Measurements from ENCODE around the gene LTB4R2. TPM values are rescaled to one million over a fixed set of nuclear protein-coding genes. Genes with fewer than 3 reads are reported as not detected.
"Not testable (repeated sequence)": the region's sequence is repeated elsewhere in the genome, so short reads cannot be mapped to it uniquely, and the experiment has no call there.

LTB4R2 gene
- polyA plus RNA-seq, 3 donors from 2014 or later = 2.1 to 4.9 (median 3.9) TPM

DNA sequence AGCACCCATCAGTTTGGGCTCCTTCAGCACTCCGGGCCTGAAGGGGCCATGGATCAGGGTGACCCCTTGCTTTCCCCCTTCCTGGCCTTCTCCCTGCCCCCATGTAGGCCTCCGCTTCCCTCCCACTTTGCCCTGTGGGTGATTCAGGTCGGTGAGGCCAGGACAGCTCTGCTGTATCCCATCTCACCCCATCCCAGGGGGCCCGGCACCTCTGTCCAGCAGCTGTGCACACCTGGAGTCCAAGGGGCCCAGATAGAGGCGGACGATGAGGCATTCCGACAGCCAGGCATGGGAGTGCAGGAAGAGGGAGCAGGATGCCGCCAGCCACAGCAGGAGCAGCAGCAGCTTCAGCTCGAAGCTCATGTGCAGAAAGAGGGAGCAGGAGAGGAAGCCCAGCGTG, 12.7 kb downstream of the LTB4R2 start:
- H3K4me1 Mint-ChIP-seq = peaks cover 12 to 18% of the 10 kb centered on the region in 2 donors
- peaks cover 0 to 9% (median 4%) of the 10 kb centered on the region in 3 donors for H3K36me3 Mint-ChIP-seq
- H3K9me3 Mint-ChIP-seq = no peaks in the 10 kb centered on the region
- H3K4me3 Mint-ChIP-seq = no peak overlapping the region
- no peak for DNase-seq
- H3K27ac Mint-ChIP-seq = peak overlapping the region in 1 of 6 donors; percentile 31
- H3K27me3 Mint-ChIP-seq (ENCODE audit: low read depth in 3 of 3) = peaks cover 4 to 23% (median 5%) of the 10 kb centered on the region in 3 donors

GRCh38 chr14:24323341-24323740, 13.4 kb downstream of the LTB4R2 start:
- Mint-ChIP-seq H3K27ac (peak overlapping the region in 1 of 6 donors; percentile 70), H3K4me1 (peaks cover 14 to 25% of the 10 kb centered on the region in 2 donors), H3K36me3 (peaks cover 0 to 9% (median 0%) of the 10 kb centered on the region in 3 donors), H3K4me3 (no peak overlapping the region), H3K9me3 (no peaks in the 10 kb centered on the region), H3K27me3 (ENCODE audit: low read depth in 3 of 3) (peaks cover 5 to 23% (median 5%) of the 10 kb centered on the region in 3 donors)
- DNase-seq = no peak

- H3K27ac Mint-ChIP-seq = peak overlapping the region in 1 of 6 donors; percentile 28
- peaks cover 21 to 32% of the 10 kb centered on the region in 2 donors for H3K4me1 Mint-ChIP-seq
- H3K4me3 Mint-ChIP-seq = no peak overlapping the region
- H3K27me3 Mint-ChIP-seq (ENCODE audit: low read depth in 3 of 3) = peaks cover 6 to 22% (median 6%) of the 10 kb centered on the region in 3 donors
- no peak for DNase-seq
- peaks cover 0 to 9% (median 0%) of the 10 kb centered on the region in 3 donors for H3K36me3 Mint-ChIP-seq
- no peaks in the 10 kb centered on the region for H3K9me3 Mint-ChIP-seq
Observed at GRCh38 chr14:24324024-24324423, 14.1 kb downstream of the LTB4R2 start.

DNA sequence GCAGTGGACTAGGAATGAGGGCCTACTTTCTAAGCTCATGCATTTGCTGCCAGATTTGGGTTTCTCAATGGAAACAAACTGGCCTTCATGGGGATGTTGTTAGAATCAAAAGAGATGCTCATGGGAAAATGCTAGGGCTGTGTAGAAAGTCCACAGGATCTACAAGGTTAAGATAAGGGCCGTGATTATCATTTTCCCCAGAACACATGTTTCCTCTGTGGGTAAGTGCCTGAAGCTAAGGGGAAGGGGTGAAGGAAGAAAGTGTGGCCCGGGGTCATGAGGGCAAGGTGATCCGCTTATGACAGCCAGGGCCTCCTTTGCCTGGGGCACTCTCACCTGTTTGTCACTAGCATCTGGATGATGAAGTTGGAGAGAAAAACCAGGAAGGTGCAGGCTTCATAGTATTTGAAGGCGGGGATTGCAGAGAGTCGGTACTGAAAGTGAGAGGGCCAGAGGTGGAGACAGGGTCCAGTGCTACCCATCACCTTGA, 15.1 kb downstream of the LTB4R2 start:
- Mint-ChIP-seq H3K27me3 (ENCODE audit: low read depth in 3 of 3) (peaks cover 12 to 27% (median 16%) of the 10 kb centered on the region in 3 donors), H3K27ac (peak overlapping the region in 3 of 6 donors; percentile 53 to 82 (median 75)), H3K4me3 (no peak overlapping the region), H3K9me3 (no peaks in the 10 kb centered on the region), H3K36me3 (peaks cover 0 to 7% (median 0%) of the 10 kb centered on the region in 3 donors), H3K4me1 (peaks cover 31 to 40% of the 10 kb centered on the region in 2 donors)
- DNase-seq = no peak

DNA sequence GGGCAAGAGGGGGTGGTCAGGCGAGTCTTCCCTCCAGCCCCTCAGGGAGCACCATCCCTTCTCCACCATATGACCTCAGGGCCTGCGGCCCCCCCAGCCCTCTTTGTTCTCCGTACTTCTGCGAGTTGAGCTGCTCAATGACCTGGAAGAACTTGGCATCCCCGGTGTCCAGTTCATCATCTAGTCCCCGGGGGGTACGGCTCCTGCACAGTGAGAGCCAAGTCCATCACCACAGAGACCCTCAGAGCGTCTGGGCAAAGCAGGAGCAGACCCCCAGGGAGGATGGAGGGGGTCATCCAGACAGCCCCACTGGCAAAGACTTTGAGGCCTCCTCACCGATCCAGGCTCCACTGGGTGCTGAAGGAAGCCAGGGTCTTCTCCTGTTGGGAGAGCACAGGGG, 16.0 kb downstream of the LTB4R2 start:
- H3K4me1 Mint-ChIP-seq = peaks cover 40 to 49% of the 10 kb centered on the region in 2 donors
- no peak overlapping the region for H3K4me3 Mint-ChIP-seq
- no peaks in the 10 kb centered on the region for H3K9me3 Mint-ChIP-seq
- peaks cover 0 to 4% (median 0%) of the 10 kb centered on the region in 3 donors for H3K36me3 Mint-ChIP-seq
- H3K27me3 Mint-ChIP-seq (ENCODE audit: low read depth in 3 of 3) = peaks cover 11 to 31% (median 16%) of the 10 kb centered on the region in 3 donors
- DNase-seq = no peak
- H3K27ac Mint-ChIP-seq = peak overlapping the region in 1 of 6 donors; percentile 71

DNA sequence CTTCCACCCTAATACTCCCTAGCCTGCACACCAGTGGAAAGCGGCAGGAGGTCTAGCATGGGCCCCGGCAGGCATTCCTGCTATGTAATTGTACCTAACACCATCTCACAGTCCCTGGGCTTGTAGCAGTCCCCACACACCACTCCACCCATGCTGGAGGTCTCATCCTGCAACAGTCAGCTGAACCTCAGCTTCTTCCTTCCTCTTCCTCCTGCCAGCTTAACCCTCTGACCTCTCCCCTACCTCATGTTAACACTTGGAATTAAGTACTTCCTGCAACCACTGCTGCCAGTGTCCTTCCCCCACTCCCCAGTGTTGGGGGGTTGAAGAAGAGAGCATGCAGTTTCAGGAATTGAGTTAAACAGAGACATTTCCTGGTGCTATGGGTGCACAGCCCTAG, 17.4 kb downstream of the LTB4R2 start:
- no peaks in the 10 kb centered on the region for H3K9me3 Mint-ChIP-seq
- H3K27ac Mint-ChIP-seq = peak overlapping the region in 5 of 6 donors; percentile 86 to 92 (median 90)
- peak in 1 of 3 donors; percentile 8 for DNase-seq
- peaks cover 54 to 62% of the 10 kb centered on the region in 2 donors for H3K4me1 Mint-ChIP-seq
- peak overlapping the region; percentile 25 to 76 (median 67) for H3K4me3 Mint-ChIP-seq
- H3K36me3 Mint-ChIP-seq = no peaks in the 10 kb centered on the region
- peaks cover 20 to 34% (median 24%) of the 10 kb centered on the region in 3 donors for H3K27me3 Mint-ChIP-seq (ENCODE audit: low read depth in 3 of 3)

DNA sequence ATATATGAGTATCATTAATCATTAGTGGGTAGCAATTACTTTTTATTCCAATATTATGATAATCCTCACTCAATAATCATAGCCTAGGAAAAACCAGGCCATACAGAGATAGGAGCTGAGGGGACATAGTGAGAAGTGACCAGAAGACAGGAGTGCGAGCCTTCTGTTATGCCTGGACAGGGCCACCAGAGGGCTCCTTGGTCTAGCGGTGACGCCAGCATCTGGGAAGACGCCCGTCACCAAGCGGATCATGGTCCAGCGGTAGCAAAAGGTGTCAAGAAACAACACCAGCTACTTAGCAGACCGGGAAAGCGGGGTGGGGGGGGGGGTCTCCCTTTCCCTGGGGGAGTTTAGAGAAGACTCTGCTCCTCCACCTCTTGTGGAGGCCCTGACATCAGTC, 18.0 kb downstream of the LTB4R2 start:
- H3K27me3 Mint-ChIP-seq (ENCODE audit: low read depth in 3 of 3) = peaks cover 22 to 38% (median 25%) of the 10 kb centered on the region in 3 donors
- not testable (repeated sequence) for H3K36me3 Mint-ChIP-seq, H3K9me3 Mint-ChIP-seq
- peaks cover 60 to 68% of the 10 kb centered on the region in 2 donors for H3K4me1 Mint-ChIP-seq
- H3K27ac Mint-ChIP-seq = peak overlapping the region; percentile 60 to 94 (median 90)
- peak; percentile 38 to 49 (median 48) for DNase-seq
- peak overlapping the region in 4 of 5 donors; percentile 38 to 65 (median 42) for H3K4me3 Mint-ChIP-seq

DNA sequence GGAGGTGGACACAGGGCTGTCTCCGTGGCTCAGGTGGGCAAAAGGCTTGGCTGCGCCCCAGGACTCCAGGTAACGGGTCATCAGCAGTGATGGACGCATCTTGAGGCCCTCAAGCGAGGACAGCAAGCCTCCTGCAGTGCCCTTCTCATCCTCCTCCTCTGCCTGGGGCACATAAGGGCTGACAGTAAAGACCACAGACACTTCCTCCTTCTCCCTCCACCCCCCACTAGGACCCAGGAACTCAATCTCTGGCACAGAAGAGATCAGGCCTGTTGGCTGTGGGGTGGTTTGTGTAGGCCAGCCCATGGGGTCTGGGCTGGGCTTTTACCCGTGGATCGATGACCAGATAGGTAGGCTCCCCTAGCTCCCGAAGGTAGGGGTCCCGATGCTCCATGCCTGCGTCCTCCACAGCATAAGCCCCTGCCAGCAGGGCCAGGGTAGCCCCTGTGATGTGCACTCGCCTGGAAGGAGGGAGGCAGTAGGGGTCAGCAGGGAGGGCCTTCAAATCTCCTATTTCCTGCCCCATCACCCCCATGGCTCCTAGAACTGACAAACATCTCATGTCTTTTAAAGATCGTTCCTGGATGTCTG, 19.2 kb downstream of the LTB4R2 start:
- DNase-seq = no peak
- Mint-ChIP-seq H3K36me3 (no peaks in the 10 kb centered on the region), H3K27me3 (ENCODE audit: low read depth in 3 of 3) (peaks cover 27 to 39% (median 32%) of the 10 kb centered on the region in 3 donors), H3K4me1 (peaks cover 72 to 81% of the 10 kb centered on the region in 2 donors), H3K27ac (peak overlapping the region; percentile 84 to 97 (median 90)), H3K4me3 (peak overlapping the region; percentile 60 to 83 (median 76)), H3K9me3 (no peaks in the 10 kb centered on the region)

- Mint-ChIP-seq H3K27me3 (ENCODE audit: low read depth in 3 of 3) (peaks cover 28 to 39% (median 30%) of the 10 kb centered on the region in 3 donors), H3K9me3 (no peaks in the 10 kb centered on the region), H3K4me1 (peaks cover 75 to 85% of the 10 kb centered on the region in 2 donors), H3K4me3 (peak overlapping the region; percentile 60 to 83 (median 76)), H3K36me3 (no peaks in the 10 kb centered on the region), H3K27ac (peak overlapping the region; percentile 84 to 97 (median 90))
- peak; percentile 96 to 97 (median 96) for DNase-seq
Observed at GRCh38 chr14:24329736-24330135, 19.8 kb downstream of the LTB4R2 start.

DNA sequence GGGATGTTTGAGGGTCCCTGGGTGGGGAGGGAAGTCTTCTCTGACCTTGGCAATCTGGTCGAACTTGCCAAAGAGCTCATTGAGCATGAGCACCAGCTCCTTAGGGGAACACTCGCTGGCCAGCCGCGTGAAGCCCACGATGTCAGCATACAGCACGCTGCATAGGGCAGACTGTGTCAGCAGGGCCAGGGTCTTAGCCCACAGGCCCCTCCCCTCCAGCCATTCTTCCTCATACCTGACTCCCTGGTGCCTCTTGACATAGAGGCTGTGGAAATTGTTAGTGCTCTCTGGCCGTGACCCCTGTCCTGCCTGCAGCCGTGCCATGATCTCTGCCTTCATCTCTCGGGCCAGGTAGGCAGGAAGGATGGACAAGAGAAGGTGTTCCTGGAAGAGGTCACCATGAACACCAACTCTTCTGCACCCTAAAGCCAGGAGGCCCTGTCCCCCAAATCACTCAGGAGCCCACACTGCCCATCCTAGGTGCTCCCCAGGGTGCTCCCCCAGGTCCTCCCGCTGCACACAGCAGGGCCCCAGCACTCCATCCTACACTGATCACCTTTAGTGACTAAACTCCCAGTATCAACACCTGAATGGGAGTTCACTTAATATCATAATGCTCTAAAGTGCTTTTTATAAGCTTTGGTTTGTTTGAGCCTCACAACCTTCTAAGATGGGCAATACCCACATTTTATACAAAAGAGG, 21.2 kb downstream of the LTB4R2 start:
- H3K27ac Mint-ChIP-seq = peak overlapping the region; percentile 88 to 97 (median 90)

DNA sequence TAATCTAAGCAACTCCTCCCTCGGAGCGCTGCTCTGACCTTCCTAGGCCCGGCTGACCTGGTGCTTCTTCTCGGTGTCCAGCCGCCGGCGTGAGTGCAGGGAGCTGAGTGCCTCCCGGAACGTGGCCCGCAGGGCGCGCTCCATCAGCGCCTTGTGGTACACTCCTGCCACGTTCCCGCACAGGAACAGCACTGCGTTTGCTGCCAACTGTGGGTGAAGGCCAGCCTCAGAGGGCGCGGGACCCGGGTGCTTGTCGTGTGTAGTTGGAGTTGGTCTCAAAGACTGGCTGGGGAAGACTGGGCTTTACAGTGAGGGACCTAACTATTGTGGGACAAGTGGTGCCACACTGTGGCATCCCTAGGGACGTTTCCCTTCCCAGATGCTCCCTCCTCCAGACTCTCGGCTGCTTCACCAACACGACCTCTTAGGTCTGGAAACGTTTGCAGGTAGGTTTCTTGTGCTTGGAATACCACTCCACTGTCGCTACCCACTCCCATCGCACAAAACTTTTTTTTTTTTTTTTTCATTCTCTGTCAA, 21.9 kb downstream of the LTB4R2 start:
- Mint-ChIP-seq H3K4me3 (peak overlapping the region; percentile 61 to 83 (median 73)), H3K36me3 (peaks cover 7 to 9% (median 8%) of the 10 kb centered on the region in 3 donors), H3K9me3 (no peaks in the 10 kb centered on the region), H3K27ac (peak overlapping the region; percentile 81 to 92 (median 88)), H3K27me3 (ENCODE audit: low read depth in 3 of 3) (peaks cover 34 to 41% (median 40%) of the 10 kb centered on the region in 3 donors), H3K4me1 (peaks cover 83 to 89% of the 10 kb centered on the region in 2 donors)
- no peak for DNase-seq

More for the DNA sequence above, 21.2 kb downstream of the LTB4R2 start:
- Mint-ChIP-seq H3K36me3 (peaks cover 2 to 3% (median 2%) of the 10 kb centered on the region in 3 donors), H3K4me3 (peak overlapping the region in 1 of 5 donors; percentile 76), H3K4me1 (peaks cover 83 to 89% of the 10 kb centered on the region in 2 donors), H3K9me3 (no peaks in the 10 kb centered on the region), H3K27me3 (ENCODE audit: low read depth in 3 of 3) (peaks cover 32 to 41% (median 38%) of the 10 kb centered on the region in 3 donors)
- no peak for DNase-seq

DNA sequence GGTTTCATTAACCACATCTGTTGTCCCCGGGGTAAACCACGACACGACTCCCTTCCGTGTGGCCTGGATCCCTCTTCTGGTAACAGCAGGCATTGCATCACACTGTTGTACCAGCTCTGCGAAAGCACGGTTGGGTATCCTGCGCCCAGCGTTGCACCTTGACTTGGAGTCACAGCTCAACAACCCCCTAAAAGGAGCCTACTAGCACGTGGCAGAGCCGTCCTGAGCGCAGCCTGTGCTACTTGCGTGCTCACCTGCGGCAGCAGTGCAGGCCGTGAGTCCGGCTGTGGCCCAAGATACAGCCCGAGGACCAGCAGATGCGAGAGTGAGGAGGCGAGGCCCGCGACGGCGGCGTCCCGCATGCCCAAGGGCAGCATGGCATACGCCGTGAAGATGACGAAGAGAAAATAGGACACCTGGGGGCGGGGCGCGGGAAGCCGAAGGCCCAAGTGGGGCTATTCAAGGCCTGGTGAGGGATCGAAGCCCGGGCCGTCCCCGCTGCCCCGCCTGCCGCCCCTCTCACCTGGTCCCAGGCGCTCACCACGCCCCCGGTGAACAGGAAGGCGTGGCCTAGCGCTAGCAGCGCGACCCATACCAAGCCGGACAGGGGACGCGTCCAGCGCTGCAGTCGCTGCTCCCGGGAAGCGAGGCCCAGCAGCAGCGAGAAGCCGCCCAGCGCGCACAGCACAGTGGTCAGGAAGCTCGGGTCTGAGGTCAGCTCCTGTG, 22.5 kb downstream of the LTB4R2 start:
- H3K27ac Mint-ChIP-seq = peak overlapping the region; percentile 81 to 92 (median 88)
- H3K4me1 Mint-ChIP-seq = peaks cover 79 to 83% of the 10 kb centered on the region in 2 donors
- peaks cover 34 to 42% (median 38%) of the 10 kb centered on the region in 3 donors for H3K27me3 Mint-ChIP-seq (ENCODE audit: low read depth in 3 of 3)
- H3K36me3 Mint-ChIP-seq = peaks cover 9 to 15% (median 13%) of the 10 kb centered on the region in 3 donors
- peak overlapping the region; percentile 61 to 83 (median 73) for H3K4me3 Mint-ChIP-seq
- H3K9me3 Mint-ChIP-seq = no peaks in the 10 kb centered on the region
- peak; percentile 82 to 86 (median 85) for DNase-seq

Measured in immature natural killer cell (primary cell).